CD4-positive, alpha-beta T cell treated with Interleukin-10 for 1 hour (primary cell): Measurements from ENCODE around the gene CD40.

ENCODE experiments used
- DNase-seq: peaks from one replicate; pipeline ENCODE4 v3.0.0-alpha.2; 2020

CD40 gene

DNA sequence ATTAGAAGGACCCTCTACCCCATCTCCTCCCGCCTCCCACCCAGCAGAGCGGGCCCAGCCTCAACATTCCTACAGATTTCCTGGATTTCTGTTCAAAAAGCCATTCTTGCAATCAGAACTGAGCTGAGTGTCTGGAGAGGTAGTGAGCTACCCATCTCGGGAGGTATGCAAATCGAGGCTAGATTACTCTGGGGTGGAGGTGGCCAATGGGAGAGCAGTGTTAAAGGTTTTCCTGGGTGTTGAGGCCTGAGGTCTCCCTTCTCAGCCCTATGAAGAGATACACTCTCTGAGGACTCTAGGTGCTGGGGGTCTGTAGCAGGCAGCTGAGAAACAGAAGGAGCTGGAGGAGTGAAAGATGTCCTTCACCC is 57.0 kb downstream of the CD40 start:
- DNase-seq = no peak

DNA sequence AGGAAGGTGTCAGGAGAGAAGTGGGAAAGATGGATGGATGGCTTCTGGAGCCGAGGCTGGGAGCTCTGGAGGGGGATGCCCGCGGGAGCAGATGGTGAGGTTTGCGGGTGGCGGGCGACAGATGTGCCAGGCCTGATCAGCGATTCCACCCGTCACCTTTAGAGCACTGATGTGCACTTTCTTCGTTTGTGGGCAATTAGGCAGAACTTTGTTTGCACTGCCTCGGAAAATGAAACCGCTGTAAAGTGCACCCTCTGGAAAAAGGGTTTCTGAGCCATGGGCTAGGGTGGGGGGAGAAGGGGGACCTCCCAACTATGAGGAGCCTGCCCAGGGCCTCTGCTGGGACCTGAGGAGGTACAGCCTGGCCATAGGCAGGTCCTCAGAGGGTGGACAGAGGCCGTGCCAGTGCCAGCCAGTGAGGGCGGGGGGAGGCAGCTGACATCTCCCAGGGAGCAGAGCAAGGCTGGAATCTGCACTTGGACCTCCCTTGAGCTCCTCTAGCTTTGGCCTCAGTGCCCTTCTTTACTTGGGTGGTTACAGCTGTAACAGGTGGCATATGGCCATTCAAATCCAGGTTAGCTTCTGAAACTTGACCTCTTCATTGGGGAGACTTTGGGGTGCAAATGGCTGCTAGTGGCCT is 58.7 kb downstream of the CD40 start:
- DNase-seq = no peak

DNA sequence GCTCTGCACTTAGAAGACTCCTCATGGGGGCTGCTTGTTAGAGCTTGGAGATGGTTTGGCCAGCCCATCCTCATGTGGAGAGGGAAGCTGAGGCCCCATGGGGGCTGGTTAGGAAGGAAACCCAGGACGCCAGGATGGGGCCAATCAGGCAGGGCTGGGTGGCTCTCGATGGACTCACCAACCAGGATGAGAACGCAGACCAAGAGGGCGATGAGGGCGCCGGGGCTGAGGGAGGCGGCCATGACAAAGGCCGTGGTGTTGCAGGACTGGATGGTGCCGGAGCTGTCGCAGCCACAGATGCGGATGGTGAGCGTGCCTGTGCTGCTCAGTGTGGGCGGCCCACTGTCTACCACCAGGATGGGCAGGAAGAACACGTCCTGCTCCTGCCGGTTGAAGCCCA is 59.7 kb downstream of the CD40 start:
- DNase-seq = no peak

DNA sequence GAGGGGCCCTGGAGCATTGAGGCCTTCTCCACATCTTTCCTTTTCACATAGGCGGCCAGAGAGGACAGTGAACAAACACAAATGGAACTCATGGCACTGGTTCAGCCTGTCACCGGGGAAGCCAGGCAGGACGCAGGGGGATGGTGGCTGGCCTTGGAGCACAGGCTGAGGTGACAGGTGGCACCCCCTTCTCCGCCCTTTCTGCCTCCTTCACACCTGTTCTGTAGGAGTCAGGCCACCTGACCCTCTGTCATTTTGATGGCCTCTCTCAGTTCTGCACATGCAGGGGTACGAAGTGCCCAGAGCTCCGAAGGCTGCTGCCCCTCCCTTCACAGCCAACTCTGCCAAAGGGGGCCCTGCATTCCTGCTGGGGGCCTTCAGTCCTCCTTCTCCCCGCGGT is 60.8 kb downstream of the CD40 start:
- no peak for DNase-seq
